Islet of Langerhans (tissue), 1 donor: ENCODE results near the gene TTC28.
A peak's percentile ranks its signal among the peaks of the same experiment; 100 is the strongest.

ENCODE experiments used
- FAIRE-seq: peaks from one replicate; lab custom pipeline; 2011; peaks lifted over from hg19 to GRCh38; lab: Jason Lieb, UNC

TTC28 gene

GRCh38 chr22:28438183-28438768, 241.4 kb downstream of the TTC28 start:
- FAIRE-seq: peak; percentile 88

GRCh38 chr22:28435982-28436381, 243.7 kb downstream of the TTC28 start:
- no peak for FAIRE-seq

DNA sequence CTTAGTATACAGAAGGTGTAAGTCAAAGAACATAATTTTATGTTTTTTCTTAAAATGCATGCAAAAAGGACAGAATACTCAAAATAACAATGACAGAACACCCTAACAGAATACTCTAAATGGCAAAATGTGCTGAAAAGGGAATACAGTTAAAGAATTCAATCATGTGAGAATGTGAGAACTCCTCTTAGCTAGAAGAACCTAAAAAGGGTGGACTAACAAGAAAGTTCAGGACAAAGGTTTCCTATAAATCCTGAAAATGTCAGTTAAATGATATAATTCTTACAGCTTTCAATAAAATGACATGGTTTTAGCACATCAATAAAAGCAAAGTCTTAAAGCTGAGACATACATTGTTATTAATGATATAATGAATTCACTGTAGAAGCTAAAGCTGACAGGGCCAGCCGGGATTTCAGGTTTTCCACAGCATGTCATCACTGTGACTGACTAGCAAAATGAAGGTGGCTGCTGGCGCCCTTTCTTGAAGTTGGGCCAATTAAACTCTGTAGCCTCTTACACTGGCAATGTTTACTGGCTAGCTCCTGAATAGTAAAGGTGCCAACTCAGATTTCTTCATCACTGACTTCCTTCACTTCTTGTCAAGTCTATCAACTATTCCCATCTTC, 244.4 kb downstream of the TTC28 start:
- FAIRE-seq: peak; percentile 45

GRCh38 chr22:28430466-28431025, 249.1 kb downstream of the TTC28 start:
- FAIRE-seq: no peak

- FAIRE-seq: no peak
These were observed 249.9 kb downstream of the TTC28 start for GRCh38 chr22:28429711-28430110.

DNA sequence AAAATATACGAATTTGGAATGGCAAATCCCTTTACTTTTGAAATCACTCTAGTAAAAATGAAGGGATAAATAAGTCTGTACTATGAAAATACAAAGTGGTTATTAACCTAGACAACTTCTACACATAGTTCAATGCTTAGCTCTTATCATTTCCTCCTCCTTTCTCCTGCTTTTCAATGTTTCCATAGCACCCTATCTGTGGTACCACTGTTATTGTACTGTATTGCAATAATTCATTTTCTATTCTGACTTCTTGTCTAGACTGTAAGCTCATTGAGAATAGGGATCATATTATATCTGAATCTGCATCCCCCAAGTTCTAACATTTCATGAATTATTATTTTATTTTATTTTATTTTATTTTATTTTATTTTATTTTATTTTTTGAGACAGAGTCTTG, 251.4 kb downstream of the TTC28 start:
- FAIRE-seq: no peak

DNA sequence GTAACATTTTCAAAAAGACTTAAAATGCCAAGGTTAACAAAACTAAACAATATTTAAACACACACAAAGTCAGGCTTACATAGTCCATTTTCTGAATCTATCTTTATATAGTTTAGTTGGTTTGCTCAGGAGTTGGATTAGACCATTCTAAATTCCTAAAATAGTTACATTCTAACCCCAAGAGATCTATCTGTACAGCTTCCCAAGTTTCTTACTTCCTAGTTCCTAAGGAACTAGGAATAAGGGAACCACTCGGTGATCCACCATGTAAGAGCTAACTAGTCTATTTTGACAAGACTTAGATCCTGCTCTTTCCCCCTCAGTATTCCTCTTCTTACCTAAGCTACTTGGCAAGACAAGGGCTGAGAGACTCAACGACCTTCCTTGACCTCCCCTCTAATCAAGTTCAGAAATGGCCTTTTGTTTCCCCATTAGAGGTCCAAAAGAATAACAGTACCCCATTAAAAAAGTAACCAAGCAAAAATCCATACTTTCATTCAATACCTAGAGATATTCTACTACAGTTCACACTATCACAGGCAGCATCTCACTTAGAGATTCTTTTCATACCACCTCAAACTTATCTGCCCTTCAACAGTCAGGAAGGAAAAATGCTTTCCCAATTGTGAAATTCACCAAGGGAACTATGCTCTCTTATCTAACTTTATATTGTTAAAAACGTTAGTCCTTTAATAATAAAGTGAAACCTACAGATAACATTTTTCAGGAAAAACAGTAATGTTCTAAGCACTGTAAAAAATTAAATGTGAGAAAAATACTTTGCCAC, 253.1 kb downstream of the TTC28 start:
- FAIRE-seq: no peak

DNA sequence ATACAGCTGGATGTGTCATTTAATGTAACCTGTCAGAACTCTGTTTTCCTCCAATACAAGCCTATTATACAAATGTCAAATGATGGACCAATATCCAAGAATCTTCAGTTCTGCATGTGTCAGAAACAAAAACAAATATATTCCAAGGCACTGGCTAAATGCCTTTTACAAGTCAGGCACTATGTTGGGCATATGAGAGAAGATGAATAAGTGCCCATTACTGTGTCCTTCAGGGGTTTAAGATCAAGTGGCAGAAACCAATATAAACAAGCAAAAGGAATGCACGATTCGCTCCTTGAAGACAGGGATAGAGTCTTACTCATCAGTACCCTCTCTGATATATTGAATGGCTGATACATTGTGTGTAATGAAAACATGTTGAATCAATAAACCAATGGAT, 254.4 kb downstream of the TTC28 start:
- FAIRE-seq: no peak

DNA sequence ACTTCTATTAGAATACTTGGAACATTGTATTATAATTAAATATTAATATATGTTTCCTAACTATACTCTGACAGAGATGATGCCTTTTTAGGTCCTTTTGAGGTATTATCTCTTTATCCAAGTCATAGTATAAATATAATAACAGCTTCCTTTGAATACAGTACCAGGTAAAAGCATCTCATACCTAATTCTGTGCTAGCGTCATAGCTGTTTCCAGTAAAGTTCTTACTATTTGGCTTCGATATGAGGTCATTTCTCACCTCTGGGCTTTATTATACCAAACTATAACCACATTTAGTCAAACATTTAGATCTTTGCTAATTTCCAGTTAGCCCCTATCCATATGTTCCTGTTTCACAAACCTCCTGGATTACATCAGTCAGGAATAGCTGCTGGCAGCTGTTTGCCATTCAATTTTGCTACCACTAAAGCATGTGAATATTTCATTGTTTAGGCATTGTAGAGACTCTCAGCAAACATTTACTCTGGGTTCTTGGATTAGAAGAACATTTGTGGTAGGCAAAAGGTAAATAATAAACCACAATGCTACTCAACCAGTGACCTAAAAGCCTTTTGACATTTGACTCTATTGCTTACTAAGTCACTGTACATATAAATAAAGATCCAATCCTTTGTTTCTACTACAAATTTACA, 255.1 kb downstream of the TTC28 start:
- no peak for FAIRE-seq

- no peak for FAIRE-seq
These were observed 259.7 kb downstream of the TTC28 start for GRCh38 chr22:28419919-28420318.

- FAIRE-seq: no peak
These were observed 261.6 kb downstream of the TTC28 start for GRCh38 chr22:28418008-28418407.

DNA sequence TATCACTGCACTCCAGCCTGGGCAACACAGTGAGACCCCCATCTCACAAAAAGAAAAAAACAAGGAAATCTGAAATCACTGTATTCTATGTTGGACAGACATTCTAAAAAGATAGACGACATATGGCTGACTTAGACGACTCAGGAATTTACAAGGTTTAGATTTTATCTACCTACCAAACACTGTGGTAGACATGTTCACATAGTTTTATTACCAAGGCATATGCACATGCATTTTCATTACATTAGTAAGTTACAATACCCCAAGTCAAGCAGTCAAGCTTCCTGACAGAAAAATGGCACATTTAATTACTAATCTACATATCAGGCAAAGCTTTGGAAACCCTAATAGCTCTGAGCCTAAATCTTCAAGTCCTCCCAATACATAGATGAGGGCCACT, 262.2 kb downstream of the TTC28 start:
- no peak for FAIRE-seq

- FAIRE-seq: no peak
These were observed 264.7 kb downstream of the TTC28 start for GRCh38 chr22:28414913-28415312.

DNA sequence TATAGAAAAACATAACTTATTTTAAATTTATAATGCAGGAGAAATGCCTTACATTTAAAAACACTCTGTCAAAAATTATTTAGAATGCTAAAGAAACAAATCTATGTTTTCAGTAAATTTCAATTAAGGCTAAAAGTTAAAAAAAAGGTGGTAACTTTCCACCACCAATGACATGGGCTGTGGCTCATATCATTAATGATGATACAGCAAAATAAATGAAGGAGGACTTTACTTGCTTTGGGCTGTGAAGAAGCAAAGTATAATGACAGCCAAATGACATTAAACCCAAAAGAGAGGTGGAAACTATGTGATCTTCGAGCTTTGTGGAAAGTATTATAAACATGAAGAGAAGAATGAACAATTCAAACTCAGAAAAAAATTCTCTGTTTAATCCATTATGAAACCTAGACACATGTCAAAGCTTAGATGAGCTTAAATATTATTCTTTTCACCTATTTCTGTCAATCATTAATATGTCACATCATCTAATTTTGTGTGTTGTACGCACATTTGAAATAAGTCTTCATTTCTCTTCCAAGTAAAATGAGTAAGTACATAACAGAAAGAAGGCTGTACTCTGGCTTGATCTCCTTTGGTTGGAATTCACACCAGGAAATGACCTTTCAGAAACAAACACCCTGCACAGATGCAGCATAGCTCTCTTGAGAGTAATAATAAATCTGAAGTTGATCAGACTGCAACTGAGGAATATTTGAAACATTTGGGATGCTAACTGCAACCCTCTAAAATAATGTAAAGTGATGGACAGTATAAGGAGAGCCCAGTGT, 265.8 kb downstream of the TTC28 start:
- FAIRE-seq: no peak

DNA sequence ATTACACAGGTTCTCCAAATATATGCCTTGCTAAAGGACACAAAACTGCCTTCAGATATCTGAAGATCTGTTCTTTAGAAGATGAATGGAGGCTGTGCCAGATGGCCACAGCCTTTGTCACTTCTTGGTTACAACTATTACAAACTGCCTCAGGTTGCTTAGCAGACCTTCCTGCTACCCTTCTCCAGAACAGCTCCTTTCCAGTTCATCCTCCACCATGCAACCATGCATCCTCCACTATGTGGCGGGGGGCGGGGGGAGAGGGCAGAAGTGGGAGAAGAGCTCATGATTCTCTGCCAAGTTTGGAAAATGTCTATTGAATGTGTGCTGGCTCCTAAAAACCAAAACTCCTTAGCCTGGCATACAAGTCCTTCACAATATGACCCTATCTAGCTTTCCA, 267.5 kb downstream of the TTC28 start:
- FAIRE-seq: no peak

DNA sequence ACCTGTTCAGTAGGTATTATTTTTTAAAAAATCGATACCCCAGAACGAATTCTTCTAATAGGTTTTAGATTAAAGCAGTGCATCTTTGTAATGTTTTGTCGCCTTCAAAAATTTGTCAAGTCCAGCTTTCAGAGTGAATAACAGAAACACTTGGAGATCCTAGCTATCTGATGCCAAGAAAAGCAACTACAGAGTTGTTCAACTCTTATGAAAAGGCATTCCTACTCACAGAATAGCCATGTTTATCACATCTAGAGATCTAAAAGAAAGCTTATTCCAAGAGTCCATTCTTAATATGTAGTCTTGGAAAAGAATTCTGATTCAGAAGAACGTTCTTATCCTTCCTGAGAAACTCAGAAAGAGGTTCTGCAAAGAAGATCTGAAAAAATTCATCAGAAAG, 268.5 kb downstream of the TTC28 start:
- FAIRE-seq: no peak

- peak; percentile 58 for FAIRE-seq
These were observed 269.4 kb downstream of the TTC28 start for GRCh38 chr22:28410050-28410816.

DNA sequence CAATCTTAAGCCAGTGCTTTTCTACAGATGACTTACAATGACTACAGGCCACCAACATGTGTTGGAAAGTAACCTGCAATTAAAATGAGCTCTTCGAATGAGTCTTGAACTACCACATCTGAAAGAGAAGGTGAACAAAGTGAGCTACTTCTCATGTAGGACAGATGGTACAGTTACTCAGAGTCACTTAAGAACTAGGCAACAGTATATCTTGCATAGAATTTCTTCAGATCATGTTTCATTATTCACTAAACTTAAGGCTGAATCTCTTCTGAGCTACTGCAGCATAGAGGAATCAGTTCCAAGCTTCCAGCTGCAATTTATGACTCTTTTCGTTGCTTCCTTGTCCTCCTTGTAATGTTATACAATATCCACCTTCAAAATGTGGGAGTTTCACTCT, 270.9 kb downstream of the TTC28 start:
- no peak for FAIRE-seq

DNA sequence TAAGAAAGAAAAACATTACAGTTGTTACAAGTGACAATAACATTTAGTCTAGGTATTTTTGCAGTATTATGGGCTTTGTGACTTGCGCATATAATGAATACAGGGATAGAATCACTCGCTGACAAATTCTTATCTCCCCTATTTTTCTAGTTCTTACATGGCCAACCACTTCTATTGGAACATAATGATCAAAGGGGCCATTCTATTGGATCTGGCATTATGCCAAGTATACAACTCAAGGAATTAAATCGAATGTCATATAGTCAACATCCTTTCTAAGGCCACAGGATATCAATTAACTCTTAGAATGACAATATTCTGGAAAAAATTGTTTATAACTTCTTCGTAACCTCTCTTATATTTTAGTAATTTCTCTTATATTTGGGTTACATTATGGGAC, 272.0 kb downstream of the TTC28 start:
- FAIRE-seq: no peak

DNA sequence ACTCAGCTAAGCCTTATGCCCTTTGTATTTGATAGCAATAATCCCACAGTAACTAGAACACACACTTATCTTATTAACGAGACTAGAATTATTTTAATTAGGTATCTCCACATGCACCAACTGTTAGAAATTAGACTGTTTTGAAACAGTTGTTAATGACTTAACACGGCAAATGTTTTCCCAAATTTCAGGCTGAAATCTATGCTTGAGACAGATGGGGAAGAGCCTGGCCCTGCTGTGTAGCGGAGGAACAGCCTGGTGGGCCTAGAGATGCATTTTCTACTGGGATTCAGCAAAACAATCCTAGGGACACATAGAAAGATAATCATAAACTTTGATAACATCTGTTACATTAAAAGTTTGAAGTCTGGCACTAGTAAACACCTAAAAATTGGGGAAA, 273.4 kb downstream of the TTC28 start:
- no peak for FAIRE-seq

- no peak for FAIRE-seq
These were observed 274.1 kb downstream of the TTC28 start for GRCh38 chr22:28405588-28405987.
